Left ventricle myocardium inferior (tissue), 1 donor: ENCODE results near the gene SMIM44. TPM values are rescaled to one million over a fixed set of nuclear protein-coding genes. Genes with fewer than 3 reads are reported as not detected.

Experiments
- DNase-seq: peaks from one replicate; pipeline ENCODE4 v3.0.0-alpha.2; 2020
- H3K27ac ChIP-seq: fragments of 200-600 bp; replicated peaks from 2 replicates; pipeline ENCODE4 v1.8.0; 2021
- H3K27me3 ChIP-seq: fragments of 200-600 bp; 2 replicates; pipeline ENCODE4 v1.8.0; 2021; ENCODE audit warnings: low read depth
- H3K36me3 ChIP-seq: fragments of 200-600 bp; 2 replicates; pipeline ENCODE4 v1.8.0; 2021
- H3K4me1 ChIP-seq: fragments of 200-600 bp; 2 replicates; pipeline ENCODE4 v1.8.0; 2021
- H3K4me3 ChIP-seq: fragments of 200-600 bp; 2 replicates; pipeline ENCODE4 v1.8.0; 2021; ENCODE audit warnings: mild to moderate bottlenecking, moderate library complexity
- H3K9me3 ChIP-seq: fragments of 200-600 bp; replicated peaks from 2 replicates; pipeline ENCODE4 v1.8.0; 2021
- intact Hi-C: fragments of 100-400 bp; cut with micrococcal nuclease; formaldehyde crosslinking; loops from one replicate; pipeline ENCODE4 v1.11.0; 2022
- total RNA-seq: library from RNA; stranded (reverse); fragmentation: NEBNext Ultra II Directional; extraction: Animal tissue kit (Norgen Biotek cat#: 25700); gene quantifications from one replicate; pipeline ENCODE4 v1.2.1, GENCODE V29; 2021
- TF ChIP-seq, protein P1 (sequence below): fragments of 200-600 bp; IDR thresholded peaks from 2 replicates; pipeline ENCODE4 v1.8.0; 2021; ENCODE audit warnings: antibody characterized with exemption, mild to moderate bottlenecking, borderline replicate concordance
- donor health status: DM: no; HTN: yes; CAD: no; lungs with severe emphysema.

Gene SMIM44
- total RNA-seq, 1 donor from 2014 or later, result not detected

DNA sequence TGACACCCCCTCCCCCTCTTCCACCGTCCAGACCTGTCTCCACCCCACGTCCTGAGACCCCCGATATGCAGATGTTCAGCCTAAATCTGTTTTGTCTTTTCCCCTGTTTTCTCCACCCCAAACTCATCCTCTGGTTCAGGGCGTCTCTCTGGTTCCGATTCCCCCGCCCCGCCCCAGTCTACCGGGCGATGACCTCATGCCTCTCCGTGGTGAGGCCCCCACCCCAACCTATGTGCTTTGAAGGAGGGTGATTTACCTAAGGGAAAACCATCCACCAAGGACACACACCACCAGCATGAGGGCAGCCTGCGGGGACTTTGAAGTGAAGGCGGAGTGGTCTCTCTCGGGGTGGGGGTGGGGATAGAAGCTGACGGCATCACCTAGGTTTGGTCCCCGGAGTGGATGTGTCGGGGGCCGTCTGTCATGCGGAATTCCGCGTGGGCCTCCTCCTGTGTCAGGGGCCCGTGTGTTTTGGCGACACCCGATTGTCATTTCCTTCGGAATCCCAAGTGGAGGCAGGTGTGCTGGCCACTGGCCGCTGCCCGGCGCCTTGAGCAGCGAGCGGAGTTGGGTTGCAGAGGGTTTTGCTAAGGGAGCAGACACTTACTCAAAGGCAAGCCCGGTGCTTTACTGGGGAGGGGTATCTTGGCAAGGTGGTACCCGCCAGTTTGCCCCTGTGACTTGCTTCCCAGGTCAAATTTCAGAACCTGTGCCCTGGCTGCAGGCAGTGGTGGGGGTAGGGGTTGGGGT lies 24.3 kb upstream of the SMIM44 start:
- Histone ChIP-seq H3K36me3 (peaks cover 14% of the 10 kb centered on the region), H3K27ac (peak overlapping the region; percentile 89), H3K4me3 (peak overlapping the region; percentile 99), H3K27me3 (no peaks in the 10 kb centered on the region), H3K4me1 (peaks cover 56% of the 10 kb centered on the region), H3K9me3 (no peaks in the 10 kb centered on the region)
- no peak for DNase-seq
- intact Hi-C loops, result no loop called here
- TF ChIP-seq, protein P1, sequence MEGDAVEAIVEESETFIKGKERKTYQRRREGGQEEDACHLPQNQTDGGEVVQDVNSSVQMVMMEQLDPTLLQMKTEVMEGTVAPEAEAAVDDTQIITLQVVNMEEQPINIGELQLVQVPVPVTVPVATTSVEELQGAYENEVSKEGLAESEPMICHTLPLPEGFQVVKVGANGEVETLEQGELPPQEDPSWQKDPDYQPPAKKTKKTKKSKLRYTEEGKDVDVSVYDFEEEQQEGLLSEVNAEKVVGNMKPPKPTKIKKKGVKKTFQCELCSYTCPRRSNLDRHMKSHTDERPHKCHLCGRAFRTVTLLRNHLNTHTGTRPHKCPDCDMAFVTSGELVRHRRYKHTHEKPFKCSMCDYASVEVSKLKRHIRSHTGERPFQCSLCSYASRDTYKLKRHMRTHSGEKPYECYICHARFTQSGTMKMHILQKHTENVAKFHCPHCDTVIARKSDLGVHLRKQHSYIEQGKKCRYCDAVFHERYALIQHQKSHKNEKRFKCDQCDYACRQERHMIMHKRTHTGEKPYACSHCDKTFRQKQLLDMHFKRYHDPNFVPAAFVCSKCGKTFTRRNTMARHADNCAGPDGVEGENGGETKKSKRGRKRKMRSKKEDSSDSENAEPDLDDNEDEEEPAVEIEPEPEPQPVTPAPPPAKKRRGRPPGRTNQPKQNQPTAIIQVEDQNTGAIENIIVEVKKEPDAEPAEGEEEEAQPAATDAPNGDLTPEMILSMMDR, result no peak

DNA sequence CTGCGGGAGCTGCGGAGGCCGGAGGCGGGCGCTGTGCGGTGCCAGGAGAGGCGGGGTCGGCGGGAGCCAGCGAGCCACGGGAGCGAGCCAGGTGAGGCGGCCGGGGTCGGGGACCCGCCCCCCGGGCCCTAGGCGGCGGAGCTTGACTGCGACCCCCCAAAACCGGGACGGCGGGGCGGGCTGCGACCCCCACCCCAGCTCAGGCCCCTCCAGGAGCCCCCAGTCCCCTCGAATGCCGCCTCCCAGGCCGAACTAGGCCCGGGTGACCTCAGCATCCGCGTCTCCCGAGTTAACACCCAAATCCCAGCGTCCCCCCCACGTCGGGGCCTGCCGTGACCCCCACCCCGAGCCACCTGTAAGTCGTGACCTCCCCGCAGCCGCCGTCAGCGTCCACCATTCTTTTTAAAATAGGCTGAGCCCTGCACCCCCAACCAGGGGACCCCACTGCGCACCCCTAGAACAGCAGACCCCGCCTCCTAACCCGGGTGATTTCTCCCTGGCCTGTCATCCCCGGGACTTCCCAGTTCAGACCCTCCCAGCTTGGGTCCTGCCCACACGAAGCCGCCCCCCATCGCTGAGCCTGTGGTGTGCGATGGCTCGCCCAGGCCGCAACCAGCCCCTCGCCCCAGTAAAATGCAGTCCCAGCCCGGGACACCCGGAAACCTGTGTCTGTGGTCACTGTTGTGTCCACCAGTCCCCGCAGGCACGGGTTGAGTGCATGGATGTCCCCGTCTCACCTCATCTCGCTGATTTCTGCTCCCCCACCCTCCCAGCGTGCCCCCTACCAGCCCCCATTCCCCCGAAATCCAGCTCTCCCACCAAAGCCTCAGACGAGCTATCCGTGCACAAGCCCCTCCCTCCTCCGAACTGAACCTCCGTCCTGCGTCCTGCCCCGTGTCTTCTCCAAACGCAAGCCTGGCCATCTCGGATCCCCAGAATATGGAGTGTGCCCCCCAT lies 23.4 kb upstream of the SMIM44 start:
- H3K9me3 ChIP-seq, result no peaks in the 10 kb centered on the region
- intact Hi-C loops, result no loop called here
- peak; percentile 42 for DNase-seq
- H3K4me1 ChIP-seq, result peaks cover 47% of the 10 kb centered on the region
- H3K27ac ChIP-seq, result peak overlapping the region; percentile 89
- H3K27me3 ChIP-seq, result no peaks in the 10 kb centered on the region
- H3K4me3 ChIP-seq, result peak overlapping the region; percentile 99
- TF ChIP-seq, protein P1, result no peak
- H3K36me3 ChIP-seq, result peaks cover 14% of the 10 kb centered on the region

DNA sequence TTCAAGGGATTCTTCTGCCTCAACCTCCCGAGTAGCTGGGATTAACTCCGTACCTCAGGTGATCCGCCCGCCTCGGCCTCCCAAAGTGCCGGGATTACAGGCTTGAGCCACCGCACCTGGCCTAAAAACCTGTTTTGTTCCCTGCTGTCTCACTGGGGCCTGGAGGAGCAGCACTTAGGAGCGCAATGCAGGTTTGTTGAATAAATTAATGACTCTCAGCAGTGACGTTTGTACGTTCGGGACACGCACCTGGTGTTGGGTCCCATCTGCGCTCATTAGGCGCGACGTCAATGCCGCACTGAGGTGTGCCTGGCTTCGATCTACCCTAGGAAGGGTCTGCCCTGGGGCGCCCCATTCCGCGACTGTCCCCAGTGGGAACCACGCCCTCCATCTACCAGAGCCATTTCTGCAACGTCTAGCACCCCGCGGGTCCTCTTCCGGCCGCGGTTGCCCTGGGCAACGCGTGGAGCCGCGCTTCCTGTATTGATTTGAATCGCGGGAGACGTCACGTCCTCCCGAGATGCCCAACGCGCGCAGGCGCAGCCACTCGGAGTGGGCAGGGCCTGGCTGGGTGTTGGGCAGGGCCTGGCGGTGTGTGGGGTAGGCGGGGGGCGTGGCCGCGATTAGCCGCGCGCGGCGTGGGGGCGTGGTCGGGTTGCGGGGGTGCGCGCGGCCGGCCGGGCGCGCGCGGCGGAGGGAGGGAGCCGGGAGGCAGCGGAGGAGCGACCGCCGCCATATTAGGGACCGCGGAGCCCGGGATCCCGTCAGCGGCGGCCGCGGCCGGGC lies 22.6 kb upstream of the SMIM44 start, which contains the start of gene FZR1:
TSS of gene FZR1 (plus strand) at position 714 of the 786 bp plus-strand sequence. CDS start 16,679 bp downstream, outside the sequence.
- TF ChIP-seq, protein P1, result no peak
- Histone ChIP-seq H3K36me3 (peaks cover 7% of the 10 kb centered on the region), H3K9me3 (no peaks in the 10 kb centered on the region), H3K27me3 (no peaks in the 10 kb centered on the region), H3K4me1 (peaks cover 42% of the 10 kb centered on the region), H3K4me3 (peak within 1 kb of the TSS; percentile 99), H3K27ac (peak within 1 kb of the TSS; percentile 89)
- DNase-seq, result peak; percentile 99
- intact Hi-C loops, result no loop called here

DNA sequence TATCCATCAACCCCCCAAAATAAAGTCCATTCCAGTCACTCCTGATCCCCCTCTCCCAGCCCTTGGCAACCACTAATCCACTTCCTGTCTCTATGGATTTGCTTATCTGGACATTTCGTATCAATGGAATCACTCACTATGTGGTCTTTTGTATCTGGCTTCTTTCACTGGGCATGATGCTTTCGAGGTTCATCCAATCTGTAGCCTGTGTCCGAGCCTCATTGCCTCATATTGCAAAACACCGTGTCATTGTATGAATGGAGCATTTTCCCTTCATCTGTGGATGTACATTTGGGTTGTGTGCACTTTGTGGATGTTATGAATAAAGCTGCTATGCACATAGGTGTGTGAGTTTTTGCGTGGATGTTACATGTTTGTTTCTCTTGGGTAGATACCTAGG lies 21.5 kb upstream of the SMIM44 start:
- TF ChIP-seq, protein P1, result no peak
- Histone ChIP-seq H3K4me3 (no peak overlapping the region), H3K9me3 (no peaks in the 10 kb centered on the region), H3K4me1 (peaks cover 47% of the 10 kb centered on the region), H3K36me3 (no peaks in the 10 kb centered on the region), H3K27me3 (no peaks in the 10 kb centered on the region), H3K27ac (no peak overlapping the region)
- intact Hi-C loops, result no loop called here
- no peak for DNase-seq

DNA sequence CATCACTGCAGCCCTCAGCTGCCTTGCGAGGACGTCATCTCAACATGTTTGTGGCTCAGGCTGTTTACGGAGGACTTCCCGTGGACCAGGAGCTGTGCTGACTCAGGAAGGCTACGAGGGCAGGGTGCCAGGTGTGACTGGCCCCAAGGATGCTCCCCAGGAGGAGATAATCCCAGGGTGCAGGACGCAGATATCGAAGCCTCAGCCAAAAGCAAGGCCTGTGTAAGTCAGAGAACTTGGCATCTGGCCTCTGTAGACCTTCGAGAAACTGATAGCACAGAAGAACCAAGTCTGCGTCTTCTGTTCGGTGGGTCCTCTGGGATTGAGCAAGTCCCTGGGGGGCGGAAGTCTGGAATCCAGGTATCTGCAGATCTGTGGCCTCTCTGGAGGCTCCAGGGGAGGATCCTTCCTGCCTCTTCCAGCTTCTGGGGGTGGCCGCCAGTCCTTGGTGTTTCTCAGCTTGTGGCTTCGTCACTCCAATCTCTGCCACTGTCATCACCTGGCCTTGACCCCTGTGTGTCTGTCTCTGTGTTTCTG lies 19.9 kb upstream of the SMIM44 start:
- H3K27me3 ChIP-seq, result no peaks in the 10 kb centered on the region
- no peaks in the 10 kb centered on the region for H3K36me3 ChIP-seq
- H3K4me3 ChIP-seq, result no peak overlapping the region
- H3K27ac ChIP-seq, result no peak overlapping the region
- peaks cover 51% of the 10 kb centered on the region for H3K4me1 ChIP-seq
- no peak for DNase-seq
- no peaks in the 10 kb centered on the region for H3K9me3 ChIP-seq
- TF ChIP-seq, protein P1, result no peak
- intact Hi-C loops, result no loop called here
